Uterus (tissue), 4 donors: ENCODE results near the gene PHTF2. TPM values are rescaled to one million over a fixed set of nuclear protein-coding genes. Genes with fewer than 3 reads are reported as not detected.

Source experiments
- DNase-seq, 2 donors: peaks; one replicate each; pipeline ENCODE4 v3.0.0-alpha.2; 2019 to 2020
- H3K27ac ChIP-seq, 2 donors: fragments of 200-600 bp; sonication (generic); 1 replicate in 1 of 2; 2 replicates in 1 of 2; pipeline ENCODE4 v1.5.1; 2016 to 2018
- H3K27me3 ChIP-seq, 2 donors: fragments of 200-600 bp; sonication (generic); one replicate each; pipeline ENCODE4 v1.5.1; 2018 to 2019; ENCODE audit warnings: control low read depth in 1 of 2
- H3K36me3 ChIP-seq, 2 donors: fragments of 200-600 bp; sonication (generic); one replicate each; pipeline ENCODE4 v1.5.1; 2019; ENCODE audit warnings: control low read depth in 1 of 2
- H3K4me1 ChIP-seq, 2 donors: fragments of 200-600 bp; sonication (generic); one replicate each; pipeline ENCODE4 v1.5.1; 2018 to 2019; ENCODE audit warnings: control low read depth in 1 of 2
- H3K4me3 ChIP-seq, 2 donors: fragments of 200-600 bp; sonication (generic); 1 replicate in 1 of 2; 2 replicates in 1 of 2; pipeline ENCODE4 v1.5.1; 2018 to 2019; ENCODE audit warnings: mild to moderate bottlenecking in 1 of 2
- H3K9me3 ChIP-seq, 2 donors: fragments of 200-600 bp; sonication (generic); one replicate each; pipeline ENCODE4 v1.5.1; 2019; ENCODE audit warnings: control low read depth in 1 of 2
- POLR2A ChIP-seq, 2 donors: fragments of 450-650 bp; IDR thresholded peaks; one replicate each; pipeline ENCODE4 v1.6.1; 2016; ENCODE audit warnings: antibody characterized with exemption in 2 of 2, mild to moderate bottlenecking in 1 of 2, moderate library complexity in 1 of 2
- intact Hi-C: fragments of 100-400 bp; cut with DNase I; formaldehyde crosslinking; loops from one replicate; pipeline ENCODE4 v1.15.1; 2023; ENCODE audit warnings: low total_unique reads
- total RNA-seq, 4 donors: library from RNA; depleted of rRNA in 3 of 4; stranded (reverse); fragments of >200 nt in 3 of 4; gene quantifications; one replicate each; pipeline versions ENCODE4 v1.1.0 to v1.2.4, GENCODE V29; 2014 to 2023
- TF ChIP-seq, protein P1 (sequence below), 4 experiments: fragments of 200-600 bp in 2 of 4; fragments of 450-650 bp in 2 of 4; sonication (generic) in 2 of 4; IDR thresholded peaks; one replicate each; pipeline ENCODE4 v1.5.1; 2016 to 2019; ENCODE audit warnings: antibody characterized with exemption in 4 of 4, mild to moderate bottlenecking in 2 of 4, moderate library complexity in 1 of 4
- donor health status: DM: yes; HTN: yes; CAD: no.

Gene PHTF2
- total RNA-seq, 4 donors from 2014 or later, result 6.4 to 54.8 (median 24.7) TPM

- Histone ChIP-seq H3K36me3 (no peaks in the 10 kb centered on the region), H3K27ac (no peak overlapping the region), H3K4me3 (no peak overlapping the region), H3K27me3 (no peaks in the 10 kb centered on the region), H3K9me3 (peaks cover 0 to 7% of the 10 kb centered on the region in 2 donors), H3K4me1 (no peaks in the 10 kb centered on the region)
- intact Hi-C loops, result no loop called here
- no peak for TF ChIP-seq POLR2A (IDR thresholded peaks at IDR 0.05)
- TF ChIP-seq, protein P1, sequence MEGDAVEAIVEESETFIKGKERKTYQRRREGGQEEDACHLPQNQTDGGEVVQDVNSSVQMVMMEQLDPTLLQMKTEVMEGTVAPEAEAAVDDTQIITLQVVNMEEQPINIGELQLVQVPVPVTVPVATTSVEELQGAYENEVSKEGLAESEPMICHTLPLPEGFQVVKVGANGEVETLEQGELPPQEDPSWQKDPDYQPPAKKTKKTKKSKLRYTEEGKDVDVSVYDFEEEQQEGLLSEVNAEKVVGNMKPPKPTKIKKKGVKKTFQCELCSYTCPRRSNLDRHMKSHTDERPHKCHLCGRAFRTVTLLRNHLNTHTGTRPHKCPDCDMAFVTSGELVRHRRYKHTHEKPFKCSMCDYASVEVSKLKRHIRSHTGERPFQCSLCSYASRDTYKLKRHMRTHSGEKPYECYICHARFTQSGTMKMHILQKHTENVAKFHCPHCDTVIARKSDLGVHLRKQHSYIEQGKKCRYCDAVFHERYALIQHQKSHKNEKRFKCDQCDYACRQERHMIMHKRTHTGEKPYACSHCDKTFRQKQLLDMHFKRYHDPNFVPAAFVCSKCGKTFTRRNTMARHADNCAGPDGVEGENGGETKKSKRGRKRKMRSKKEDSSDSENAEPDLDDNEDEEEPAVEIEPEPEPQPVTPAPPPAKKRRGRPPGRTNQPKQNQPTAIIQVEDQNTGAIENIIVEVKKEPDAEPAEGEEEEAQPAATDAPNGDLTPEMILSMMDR (IDR thresholded peaks at IDR 0.05), result no peak
- no peak for DNase-seq
Measured at GRCh38 chr7:77826300-77826699, 27.7 kb downstream of the PHTF2 start.

- no peak overlapping the region for H3K4me3 ChIP-seq
- H3K4me1 ChIP-seq, result no peaks in the 10 kb centered on the region
- H3K9me3 ChIP-seq, result peaks cover 0 to 5% of the 10 kb centered on the region in 2 donors
- no peak for DNase-seq
- intact Hi-C loops, result no loop called here
- TF ChIP-seq POLR2A (IDR thresholded peaks at IDR 0.05), result no peak
- TF ChIP-seq, protein P1 (IDR thresholded peaks at IDR 0.05), result no peak
- no peaks in the 10 kb centered on the region for H3K27me3 ChIP-seq
- H3K36me3 ChIP-seq, result no peaks in the 10 kb centered on the region
- no peak overlapping the region for H3K27ac ChIP-seq
Measured at GRCh38 chr7:77827999-77828398, 29.4 kb downstream of the PHTF2 start.

DNA sequence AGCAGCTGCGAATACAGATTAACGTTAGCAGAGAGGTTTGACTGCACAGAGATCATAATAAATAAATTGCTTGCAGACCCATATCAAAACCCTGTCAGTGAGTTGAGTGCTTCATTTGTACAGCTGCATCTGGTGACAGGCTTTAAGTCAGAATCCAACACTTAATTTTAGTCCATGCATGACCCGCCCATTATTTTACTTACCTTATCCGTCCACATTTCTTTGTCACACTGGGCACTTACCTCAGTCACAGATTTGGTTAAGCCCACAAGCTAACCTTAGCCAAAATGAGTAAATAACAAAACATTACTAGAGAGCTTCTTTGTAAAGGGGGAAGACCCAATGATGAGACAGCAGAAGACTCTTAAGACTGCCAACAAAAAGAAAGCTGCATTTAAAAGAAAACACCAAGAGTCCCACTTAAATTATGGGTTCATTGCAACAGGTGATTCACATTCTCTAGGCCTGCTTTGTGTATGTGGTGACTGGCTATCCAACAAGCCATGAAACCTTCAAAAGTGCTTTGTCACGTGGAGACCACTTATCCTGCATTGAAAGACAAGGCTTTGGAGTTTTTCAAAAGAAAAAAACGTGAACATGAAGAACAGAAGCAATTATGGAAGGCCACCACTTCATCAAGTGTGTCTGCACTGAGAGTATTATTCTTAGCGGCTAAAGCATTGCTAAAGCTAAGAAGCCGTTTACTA, 32.2 kb downstream of the PHTF2 start:
- Histone ChIP-seq H3K4me3 (no peak overlapping the region), H3K27me3 (no peaks in the 10 kb centered on the region), H3K4me1 (no peaks in the 10 kb centered on the region), H3K36me3 (no peaks in the 10 kb centered on the region), H3K27ac (no peak overlapping the region), H3K9me3 (peaks cover 0 to 2% of the 10 kb centered on the region in 2 donors)
- DNase-seq, result no peak
- TF ChIP-seq, protein P1 (IDR thresholded peaks at IDR 0.05), result no peak
- no peak for TF ChIP-seq POLR2A (IDR thresholded peaks at IDR 0.05)
- intact Hi-C loops, result no loop called here

DNA sequence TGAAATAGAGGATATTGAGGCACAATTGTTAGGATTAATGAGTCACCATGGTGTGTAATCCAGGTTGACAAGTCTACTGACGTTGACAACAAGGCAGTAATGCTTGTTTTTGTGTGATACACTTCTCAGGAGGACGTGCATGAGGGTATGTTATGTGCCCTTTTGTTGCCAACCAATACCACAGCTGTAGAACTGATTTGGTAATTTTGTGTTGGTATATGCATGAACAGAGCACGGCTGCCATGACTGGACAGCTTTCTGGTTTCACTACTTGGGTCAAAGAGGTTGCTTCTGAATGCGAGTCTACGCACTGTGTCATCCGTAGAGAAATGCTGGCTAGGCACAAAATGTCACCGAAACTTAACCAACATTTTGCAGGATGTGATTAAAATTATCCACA, 32.9 kb downstream of the PHTF2 start:
- TF ChIP-seq POLR2A (IDR thresholded peaks at IDR 0.05), result no peak
- H3K27me3 ChIP-seq, result no peaks in the 10 kb centered on the region
- no peak overlapping the region for H3K4me3 ChIP-seq
- intact Hi-C loops, result no loop called here
- H3K9me3 ChIP-seq, result no peaks in the 10 kb centered on the region
- no peak for DNase-seq
- no peaks in the 10 kb centered on the region for H3K4me1 ChIP-seq
- no peaks in the 10 kb centered on the region for H3K36me3 ChIP-seq
- no peak overlapping the region for H3K27ac ChIP-seq

DNA sequence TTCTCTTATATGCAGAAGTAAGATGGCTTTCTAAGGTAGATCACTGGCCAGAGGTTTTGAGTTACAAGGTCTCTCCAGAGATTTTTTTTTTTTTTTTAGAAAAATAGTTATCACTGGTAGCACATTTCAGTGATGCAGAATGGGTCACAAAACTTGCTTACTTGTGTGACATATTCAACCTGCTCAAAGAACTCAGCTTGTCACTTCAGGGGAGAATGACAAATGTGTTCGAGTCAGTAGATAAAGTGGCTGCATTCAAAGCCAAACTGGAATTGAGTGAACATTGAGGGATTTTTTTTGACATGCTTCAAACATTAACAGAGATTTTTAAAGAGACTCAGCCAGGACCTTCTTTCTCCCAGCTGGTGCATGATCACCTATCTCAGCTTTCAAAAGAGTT, 33.4 kb downstream of the PHTF2 start:
- Histone ChIP-seq H3K9me3 (no peaks in the 10 kb centered on the region), H3K36me3 (no peaks in the 10 kb centered on the region), H3K4me1 (no peaks in the 10 kb centered on the region), H3K4me3 (no peak overlapping the region), H3K27me3 (no peaks in the 10 kb centered on the region), H3K27ac (no peak overlapping the region)
- intact Hi-C loops, result no loop called here
- TF ChIP-seq, protein P1 (IDR thresholded peaks at IDR 0.05), result no peak
- no peak for TF ChIP-seq POLR2A (IDR thresholded peaks at IDR 0.05)
- no peak for DNase-seq
